ENCODE results near the gene ATF1. TPM values are rescaled to one million over a fixed set of nuclear protein-coding genes. Genes with fewer than 3 reads are reported as not detected.

ATF1 gene
- total RNA-seq, 1 donor = 29.0 TPM

DNA sequence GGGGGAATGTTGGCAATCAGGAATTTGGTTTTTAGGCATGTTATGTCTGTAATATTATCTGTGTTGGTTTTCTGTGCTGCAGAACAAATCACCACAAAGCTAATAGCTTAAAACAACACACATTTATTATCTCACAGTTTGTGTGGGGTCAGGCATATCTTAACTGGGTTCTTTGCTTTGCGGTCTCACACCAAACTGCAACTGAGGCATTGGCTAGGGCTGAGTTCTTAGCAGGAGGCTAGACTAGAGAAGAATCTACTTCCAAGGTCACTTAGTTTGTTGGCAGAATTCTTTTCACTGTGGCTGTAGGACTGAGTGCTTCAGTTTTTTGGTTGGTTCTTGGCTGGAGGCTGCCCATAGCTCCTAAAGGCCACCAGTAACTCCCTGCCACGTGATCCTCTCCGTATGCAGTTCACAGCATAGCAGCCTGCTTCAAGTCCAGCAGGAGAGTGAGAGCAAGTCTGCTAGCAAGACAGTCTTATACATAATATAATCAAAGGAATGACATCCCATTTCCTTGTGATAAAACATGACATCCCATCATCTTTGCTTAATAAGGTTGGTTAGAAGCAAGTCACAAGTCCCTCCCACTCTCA is 21.6 kb downstream of the ATF1 start:
- no peaks in the 10 kb centered on the region for H3K27me3 ChIP-seq (ENCODE audit: insufficient read depth, low read length)
- peak overlapping the region; percentile 92 for H3K27ac ChIP-seq (ENCODE audit: low read depth, low read length)
- H3K4me3 ChIP-seq (ENCODE audit: insufficient read depth, low read length) = no peak overlapping the region
- DNase-seq (ENCODE audit: insufficient read length, low spot score, missing footprints) = no peak
- H3K79me2 ChIP-seq (ENCODE audit: insufficient read depth, low read length) = peaks cover 33% of the 10 kb centered on the region
- peaks cover 16% of the 10 kb centered on the region for H3K36me3 ChIP-seq (ENCODE audit: insufficient read depth, low read length)
- no peak overlapping the region for H2AFZ ChIP-seq (ENCODE audit: low read length)
- TF ChIP-seq, protein P1, sequence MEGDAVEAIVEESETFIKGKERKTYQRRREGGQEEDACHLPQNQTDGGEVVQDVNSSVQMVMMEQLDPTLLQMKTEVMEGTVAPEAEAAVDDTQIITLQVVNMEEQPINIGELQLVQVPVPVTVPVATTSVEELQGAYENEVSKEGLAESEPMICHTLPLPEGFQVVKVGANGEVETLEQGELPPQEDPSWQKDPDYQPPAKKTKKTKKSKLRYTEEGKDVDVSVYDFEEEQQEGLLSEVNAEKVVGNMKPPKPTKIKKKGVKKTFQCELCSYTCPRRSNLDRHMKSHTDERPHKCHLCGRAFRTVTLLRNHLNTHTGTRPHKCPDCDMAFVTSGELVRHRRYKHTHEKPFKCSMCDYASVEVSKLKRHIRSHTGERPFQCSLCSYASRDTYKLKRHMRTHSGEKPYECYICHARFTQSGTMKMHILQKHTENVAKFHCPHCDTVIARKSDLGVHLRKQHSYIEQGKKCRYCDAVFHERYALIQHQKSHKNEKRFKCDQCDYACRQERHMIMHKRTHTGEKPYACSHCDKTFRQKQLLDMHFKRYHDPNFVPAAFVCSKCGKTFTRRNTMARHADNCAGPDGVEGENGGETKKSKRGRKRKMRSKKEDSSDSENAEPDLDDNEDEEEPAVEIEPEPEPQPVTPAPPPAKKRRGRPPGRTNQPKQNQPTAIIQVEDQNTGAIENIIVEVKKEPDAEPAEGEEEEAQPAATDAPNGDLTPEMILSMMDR (IDR thresholded peaks at IDR 0.05; ENCODE audit: extremely low read depth, low read depth, low read length) = no peak
- no peaks in the 10 kb centered on the region for H3K9me3 ChIP-seq (ENCODE audit: low read depth, low read length)
- peaks cover 26% of the 10 kb centered on the region for H3K4me1 ChIP-seq (ENCODE audit: insufficient read depth, low read length)
- H3K4me2 ChIP-seq (ENCODE audit: insufficient read depth, low read length) = peak overlapping the region; percentile 78
- H4K20me1 ChIP-seq (ENCODE audit: insufficient read depth, low read length) = peaks cover 3% of the 10 kb centered on the region

- Histone ChIP-seq H3K36me3 (ENCODE audit: insufficient read depth, low read length) (peaks cover 10% of the 10 kb centered on the region), H3K27me3 (ENCODE audit: insufficient read depth, low read length) (no peaks in the 10 kb centered on the region), H3K79me2 (ENCODE audit: insufficient read depth, low read length) (peaks cover 41% of the 10 kb centered on the region), H3K4me2 (ENCODE audit: insufficient read depth, low read length) (peak overlapping the region; percentile 78), H4K20me1 (ENCODE audit: insufficient read depth, low read length) (peaks cover 3% of the 10 kb centered on the region), H2AFZ (ENCODE audit: low read length) (peak overlapping the region; percentile 68), H3K4me1 (ENCODE audit: insufficient read depth, low read length) (peaks cover 26% of the 10 kb centered on the region), H3K9me3 (ENCODE audit: low read depth, low read length) (no peaks in the 10 kb centered on the region), H3K4me3 (ENCODE audit: insufficient read depth, low read length) (peak overlapping the region; percentile 24), H3K27ac (ENCODE audit: low read depth, low read length) (peak overlapping the region; percentile 92)
- TF ChIP-seq, protein P1 (IDR thresholded peaks at IDR 0.05; ENCODE audit: extremely low read depth, low read depth, low read length) = no peak
- DNase-seq (ENCODE audit: insufficient read length, low spot score, missing footprints) = peak; percentile 43
Measured at GRCh38 chr12:50786498-50787231, 22.8 kb downstream of the ATF1 start.

DNA sequence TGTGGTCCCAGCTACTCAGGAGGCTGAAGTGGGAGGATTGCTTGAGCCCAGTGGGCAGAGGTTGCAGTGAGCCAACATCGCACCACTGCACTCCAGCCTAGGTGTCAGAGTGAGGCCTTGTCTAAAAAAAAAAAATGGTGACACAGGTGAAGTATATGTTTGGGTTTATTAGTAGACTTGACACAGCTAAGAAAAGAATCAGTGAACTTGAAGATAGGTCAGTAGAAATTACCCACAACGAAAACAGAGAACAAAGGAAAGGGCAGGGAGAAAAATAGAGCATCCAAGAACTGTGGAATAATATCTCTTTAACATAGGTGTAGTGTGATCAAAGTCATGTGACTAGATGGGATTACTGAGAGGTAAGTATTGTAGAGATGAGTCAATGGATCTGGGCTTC is 23.7 kb downstream of the ATF1 start:
- Histone ChIP-seq H3K79me2 (ENCODE audit: insufficient read depth, low read length) (peaks cover 38% of the 10 kb centered on the region), H3K27me3 (ENCODE audit: insufficient read depth, low read length) (no peaks in the 10 kb centered on the region), H3K9me3 (ENCODE audit: low read depth, low read length) (no peaks in the 10 kb centered on the region), H3K36me3 (ENCODE audit: insufficient read depth, low read length) (peaks cover 5% of the 10 kb centered on the region), H4K20me1 (ENCODE audit: insufficient read depth, low read length) (peaks cover 3% of the 10 kb centered on the region), H3K4me1 (ENCODE audit: insufficient read depth, low read length) (peaks cover 26% of the 10 kb centered on the region), H3K4me3 (ENCODE audit: insufficient read depth, low read length) (no peak overlapping the region), H3K27ac (ENCODE audit: low read depth, low read length) (peak overlapping the region; percentile 92), H2AFZ (ENCODE audit: low read length) (no peak overlapping the region), H3K4me2 (ENCODE audit: insufficient read depth, low read length) (no peak overlapping the region)
- TF ChIP-seq, protein P1 (IDR thresholded peaks at IDR 0.05; ENCODE audit: extremely low read depth, low read depth, low read length) = no peak
- DNase-seq (ENCODE audit: insufficient read length, low spot score, missing footprints) = no peak

GRCh38 chr12:50788561-50788960 is 24.7 kb downstream of the ATF1 start:
- H3K4me3 ChIP-seq (ENCODE audit: insufficient read depth, low read length) = no peak overlapping the region
- H2AFZ ChIP-seq (ENCODE audit: low read length) = no peak overlapping the region
- peak overlapping the region; percentile 40 for H3K27ac ChIP-seq (ENCODE audit: low read depth, low read length)
- H3K79me2 ChIP-seq (ENCODE audit: insufficient read depth, low read length) = peaks cover 38% of the 10 kb centered on the region
- TF ChIP-seq, protein P1 (IDR thresholded peaks at IDR 0.05; ENCODE audit: extremely low read depth, low read depth, low read length) = no peak
- no peak overlapping the region for H3K4me2 ChIP-seq (ENCODE audit: insufficient read depth, low read length)
- no peaks in the 10 kb centered on the region for H3K36me3 ChIP-seq (ENCODE audit: insufficient read depth, low read length)
- peaks cover 3% of the 10 kb centered on the region for H4K20me1 ChIP-seq (ENCODE audit: insufficient read depth, low read length)
- no peaks in the 10 kb centered on the region for H3K9me3 ChIP-seq (ENCODE audit: low read depth, low read length)
- peak; percentile 18 for DNase-seq (ENCODE audit: insufficient read length, low spot score, missing footprints)
- H3K4me1 ChIP-seq (ENCODE audit: insufficient read depth, low read length) = peaks cover 26% of the 10 kb centered on the region
- H3K27me3 ChIP-seq (ENCODE audit: insufficient read depth, low read length) = no peaks in the 10 kb centered on the region
